Hepatocyte (in vitro differentiated cells): ENCODE measurements around the gene HIF1A.

Experiments
- EZH2phosphoT487 ChIP-seq: fragments of 200-600 bp; sonication (generic); IDR thresholded peaks from one replicate; pipeline ENCODE4 v1.6.1; 2018; ENCODE audit warnings: antibody characterized with exemption, mild to moderate bottlenecking, low read depth, moderate library complexity; ENCODE audit not compliant: unreplicated experiment, severe bottlenecking
- TF ChIP-seq, protein P1 (sequence below): fragments of 200-600 bp; sonication (generic); IDR thresholded peaks from 2 replicates; pipeline ENCODE4 v1.5.1; 2016; ENCODE audit warnings: antibody characterized with exemption, mild to moderate bottlenecking; ENCODE audit not compliant: poor library complexity

DNA sequence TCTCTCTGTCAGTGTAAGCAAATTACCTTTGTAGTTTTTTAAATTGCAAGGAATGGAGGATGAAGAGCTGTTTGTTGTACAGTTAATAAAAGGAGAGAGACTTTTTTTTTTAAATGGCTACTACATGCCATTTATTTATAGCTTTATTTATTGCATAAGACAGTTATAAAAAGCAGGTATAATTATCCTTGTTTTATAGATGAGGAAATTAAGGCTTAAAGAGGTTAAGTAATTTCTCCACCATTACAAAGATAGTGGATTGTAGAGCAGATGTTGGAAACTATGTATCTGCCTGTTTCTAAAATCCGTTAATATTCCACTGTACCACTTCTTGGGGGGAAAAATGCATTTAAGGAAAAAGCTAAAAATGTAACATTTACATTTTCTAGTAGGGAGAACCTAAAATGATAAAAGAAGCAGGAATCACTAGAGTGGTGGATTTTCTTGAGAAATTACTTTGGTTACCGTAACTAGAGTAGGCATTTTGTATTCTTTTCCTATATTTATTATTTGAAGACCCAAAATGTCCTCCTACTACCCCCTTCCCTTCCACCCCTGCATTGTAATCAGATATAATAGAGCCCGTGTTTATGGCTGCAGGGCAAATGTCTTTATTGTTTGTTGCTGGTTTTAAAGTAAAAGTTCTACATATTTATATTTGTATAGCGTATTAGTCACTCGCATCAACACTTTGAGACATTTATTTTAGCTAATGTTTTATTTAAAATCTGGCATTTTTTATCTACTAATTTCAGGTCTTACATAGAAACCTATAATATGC lies 69.2 kb downstream of the HIF1A start:
- no peak for TF ChIP-seq EZH2phosphoT487
- TF ChIP-seq, protein P1, sequence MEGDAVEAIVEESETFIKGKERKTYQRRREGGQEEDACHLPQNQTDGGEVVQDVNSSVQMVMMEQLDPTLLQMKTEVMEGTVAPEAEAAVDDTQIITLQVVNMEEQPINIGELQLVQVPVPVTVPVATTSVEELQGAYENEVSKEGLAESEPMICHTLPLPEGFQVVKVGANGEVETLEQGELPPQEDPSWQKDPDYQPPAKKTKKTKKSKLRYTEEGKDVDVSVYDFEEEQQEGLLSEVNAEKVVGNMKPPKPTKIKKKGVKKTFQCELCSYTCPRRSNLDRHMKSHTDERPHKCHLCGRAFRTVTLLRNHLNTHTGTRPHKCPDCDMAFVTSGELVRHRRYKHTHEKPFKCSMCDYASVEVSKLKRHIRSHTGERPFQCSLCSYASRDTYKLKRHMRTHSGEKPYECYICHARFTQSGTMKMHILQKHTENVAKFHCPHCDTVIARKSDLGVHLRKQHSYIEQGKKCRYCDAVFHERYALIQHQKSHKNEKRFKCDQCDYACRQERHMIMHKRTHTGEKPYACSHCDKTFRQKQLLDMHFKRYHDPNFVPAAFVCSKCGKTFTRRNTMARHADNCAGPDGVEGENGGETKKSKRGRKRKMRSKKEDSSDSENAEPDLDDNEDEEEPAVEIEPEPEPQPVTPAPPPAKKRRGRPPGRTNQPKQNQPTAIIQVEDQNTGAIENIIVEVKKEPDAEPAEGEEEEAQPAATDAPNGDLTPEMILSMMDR: no peak
